Cardiac ventricle fibroblast (primary cell): ENCODE data around the gene GET4. TPM values are rescaled to one million over a fixed set of nuclear protein-coding genes. Genes with fewer than 3 reads are reported as not detected.

Experiments
- total RNA-seq: library from RNA; depleted of rRNA; stranded (reverse); fragments of >200 nt; gene quantifications from 2 replicates; pipeline ENCODE4 v1.2.3, GENCODE V29; 2015

The GET4 gene
- 7.1 and 12.7 TPM in 2 replicates for total RNA-seq

DNA sequence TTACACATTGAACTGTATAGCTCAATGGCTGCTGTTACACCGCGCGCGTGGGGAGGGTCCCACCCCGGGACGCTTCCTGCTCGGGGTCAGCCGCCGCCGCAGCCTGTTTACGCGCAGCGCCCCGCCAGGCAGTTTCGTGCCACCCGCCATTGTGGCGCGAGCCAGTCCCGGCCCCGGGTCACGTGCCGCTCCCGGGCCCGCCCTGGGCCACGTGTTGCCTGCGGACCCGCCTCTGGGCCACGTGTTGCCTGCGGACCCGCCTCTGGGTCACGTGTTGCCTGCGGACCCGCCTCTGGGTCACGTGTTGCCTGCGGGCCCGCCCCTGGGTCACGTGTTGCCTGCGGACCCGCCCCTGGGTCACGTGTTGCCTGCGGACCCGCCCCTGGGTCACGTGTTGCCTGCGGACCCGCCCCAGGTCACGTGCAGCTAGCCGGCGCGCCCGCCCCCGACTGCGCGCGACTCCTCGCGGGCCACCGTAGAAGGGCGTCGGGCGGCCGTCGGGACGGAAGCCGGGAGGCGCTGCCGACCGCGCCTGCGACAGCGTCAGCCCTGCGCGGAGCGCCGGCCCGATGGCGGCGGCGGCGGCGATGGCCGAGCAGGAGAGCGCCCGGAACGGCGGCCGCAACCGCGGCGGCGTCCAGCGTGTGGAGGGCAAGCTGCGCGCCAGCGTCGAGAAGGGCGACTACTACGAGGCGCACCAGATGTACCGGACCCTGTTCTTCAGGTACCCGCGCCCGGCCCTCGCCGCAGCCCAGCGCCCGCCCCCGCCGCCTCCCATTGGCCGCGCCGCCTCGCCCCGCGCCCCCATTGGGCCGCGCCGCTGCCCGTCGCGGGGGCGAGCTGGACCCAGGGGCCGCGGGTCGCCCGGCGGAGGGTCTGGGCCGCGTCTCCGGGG lies at the start of gene GET4:
GET4 (plus strand) TSS at position 478 of the 895 bp plus-strand sequence; CDS start at position 570, 92 bp downstream.

GRCh38 chr7:832167-832967 lies 44.0 kb upstream of the GET4 start, which contains the start of gene SUN1:
Gene SUN1 (plus strand): TSS chr7:832476. CDS start chr7:832525, 49 bp downstream.

Other genes starting within 250 kb of the GET4 start
- gene DNAAF5, start 149.9 kb upstream of the GET4 start, total RNA-seq, result 24.5 and 30.0 TPM in 2 replicates
- 7.5 and 9.4 TPM in 2 replicates for gene PRKAR1B, start 149.3 kb upstream of the GET4 start, total RNA-seq
- gene SUN1, start 44.1 kb upstream of the GET4 start, total RNA-seq, result 70.4 and 76.4 TPM in 2 replicates
- 1.2 TPM in 2 replicates for gene ADAP1, start 78.1 kb downstream of the GET4 start, total RNA-seq
- gene COX19, start 99.0 kb downstream of the GET4 start, total RNA-seq, result 5.6 and 10.2 TPM in 2 replicates
- not detected in 2 replicates for gene CYP2W1, start 106.6 kb downstream of the GET4 start, total RNA-seq
- gene GPR146, start 168.0 kb downstream of the GET4 start, total RNA-seq, result 9.2 and 13.6 TPM in 2 replicates
- gene GPER1, start 211.6 kb downstream of the GET4 start, total RNA-seq, result 5.6 and 7.6 TPM in 2 replicates